AG04450 (cell line): ENCODE results near the gene STIL. TPM values are rescaled to one million over a fixed set of nuclear protein-coding genes. Genes with fewer than 3 reads are reported as not detected.
"Not testable (repeated sequence)": the region's sequence is repeated elsewhere in the genome, so short reads cannot be mapped to it uniquely, and the experiment has no call there.

ENCODE experiments used
- CTCF ChIA-PET: fragments of 300-600, 350-600 bp; formaldehyde crosslinking; extraction: SDS; loops from one replicate; lab custom pipeline; 2022; ENCODE audit warnings: antibody characterized with exemption, inconsistent platforms; lab: Charles Lee
- POLR2A ChIA-PET: fragments of 350-600 bp; formaldehyde crosslinking; extraction: SDS; loops from one replicate; lab custom pipeline; 2021; ENCODE audit warnings: antibody characterized with exemption, inconsistent platforms; lab: Yijun Ruan, JAX
- DNase-seq: peaks from one replicate; pipeline ENCODE4 v3.0.0-alpha.2; 2011; ENCODE audit warnings: low read depth, low spot score
- H3K27ac ChIP-seq: one replicate; pipeline ENCODE4 v1.5.1; 2012; ENCODE audit warnings: low read depth, low read length, control low read depth
- H3K27me3 ChIP-seq: one replicate; pipeline ENCODE4 v1.6.0; 2012; ENCODE audit warnings: low read length; ENCODE audit not compliant: control insufficient read depth, insufficient read depth
- H3K4me3 ChIP-seq: 2 replicates; pipeline ENCODE4 v1.5.1; 2011; ENCODE audit warnings: mild to moderate bottlenecking, low read depth, low read length, control low read depth
- H3K9me3 ChIP-seq: 2 replicates; pipeline ENCODE4 v1.5.1; 2012; ENCODE audit warnings: low read length; ENCODE audit not compliant: control insufficient read depth, insufficient read depth
- CTCF ChIP-seq: IDR thresholded peaks from 2 replicates; pipeline ENCODE4 v1.5.1; 2011; ENCODE audit warnings: low read depth, low read length, control low read depth, inconsistent platforms
- polyA plus RNA-seq: library from polyadenylated mRNA; depleted of rRNA; stranded (reverse); fragments of >200 nt; gene quantifications from 2 replicates; pipeline ENCODE4 v1.2.3, GENCODE V29; 2011

The STIL gene
- polyA plus RNA-seq, 1 experiment, result 6.4 TPM

- no peak for DNase-seq
- H3K9me3 ChIP-seq, result no peaks in the 10 kb centered on the region
- no peak for TF ChIP-seq CTCF
- CTCF ChIA-PET, result interaction anchor here (1.2 kb wide), 1 partner anchor 17 kb away, joined by 4 read pairs; no protein-coding TSS in a partner anchor
- H3K27me3 ChIP-seq, result peaks cover 22% of the 10 kb centered on the region
- POLR2A ChIA-PET, result no interaction called here
- no peak overlapping the region for H3K4me3 ChIP-seq
- H3K27ac ChIP-seq, result no peak overlapping the region
These were observed 104.1 kb downstream of the STIL start for GRCh38 chr1:47209725-47210325.

- Histone ChIP-seq H3K9me3 (no peaks in the 10 kb centered on the region), H3K4me3 (no peak overlapping the region), H3K27me3 (peaks cover 22% of the 10 kb centered on the region), H3K27ac (no peak overlapping the region)
- DNase-seq, result no peak
- POLR2A ChIA-PET, result no interaction called here
- TF ChIP-seq CTCF, result no peak
- CTCF ChIA-PET, result interaction anchor here (1.2 kb wide), 1 partner anchor 17 kb away, joined by 4 read pairs; no protein-coding TSS in a partner anchor
These were observed 104.9 kb downstream of the STIL start for GRCh38 chr1:47209091-47209490.

DNA sequence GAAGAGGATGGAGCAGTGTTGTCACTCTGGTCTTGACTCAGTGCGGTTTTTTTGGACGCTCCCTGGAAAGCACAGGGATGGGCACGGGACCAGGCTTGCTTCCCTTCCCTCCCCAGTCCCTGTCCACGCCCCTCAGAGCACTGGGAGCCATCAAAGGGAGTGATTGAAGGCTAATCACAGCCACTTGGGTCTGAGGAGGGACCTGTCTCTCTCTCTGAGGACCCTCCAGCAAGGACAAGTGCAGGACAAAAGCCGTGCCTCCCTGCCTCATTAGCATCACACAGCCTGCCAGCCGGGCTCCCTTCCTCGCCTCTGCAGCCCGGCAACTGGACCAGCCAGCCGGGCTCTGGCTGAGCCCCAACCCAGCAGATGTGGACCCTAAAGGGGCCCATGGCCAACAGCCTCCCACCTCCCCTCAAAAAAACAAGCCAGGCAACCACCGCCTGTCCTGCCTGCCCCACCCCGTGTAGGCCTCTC is 105.5 kb downstream of the STIL start:
- peaks cover 19% of the 10 kb centered on the region for H3K27me3 ChIP-seq
- H3K9me3 ChIP-seq, result no peaks in the 10 kb centered on the region
- CTCF ChIA-PET, result interaction anchor here (1.3 kb wide), 1 partner anchor 29 kb away, joined by 5 read pairs; no protein-coding TSS in a partner anchor
- TF ChIP-seq CTCF, result no peak
- DNase-seq, result no peak
- POLR2A ChIA-PET, result no interaction called here
- H3K27ac ChIP-seq, result no peak overlapping the region
- no peak overlapping the region for H3K4me3 ChIP-seq

- no peak for TF ChIP-seq CTCF
- no peak for DNase-seq
- H3K4me3 ChIP-seq, result no peak overlapping the region
- no peak overlapping the region for H3K27ac ChIP-seq
- ChIA-PET POLR2A (no interaction called here), CTCF (interaction anchor here (1.3 kb wide), 1 partner anchor 29 kb away, joined by 5 read pairs; no protein-coding TSS in a partner anchor)
- H3K27me3 ChIP-seq, result peaks cover 16% of the 10 kb centered on the region
- no peaks in the 10 kb centered on the region for H3K9me3 ChIP-seq
These were observed 106.1 kb downstream of the STIL start for GRCh38 chr1:47207803-47208373.

DNA sequence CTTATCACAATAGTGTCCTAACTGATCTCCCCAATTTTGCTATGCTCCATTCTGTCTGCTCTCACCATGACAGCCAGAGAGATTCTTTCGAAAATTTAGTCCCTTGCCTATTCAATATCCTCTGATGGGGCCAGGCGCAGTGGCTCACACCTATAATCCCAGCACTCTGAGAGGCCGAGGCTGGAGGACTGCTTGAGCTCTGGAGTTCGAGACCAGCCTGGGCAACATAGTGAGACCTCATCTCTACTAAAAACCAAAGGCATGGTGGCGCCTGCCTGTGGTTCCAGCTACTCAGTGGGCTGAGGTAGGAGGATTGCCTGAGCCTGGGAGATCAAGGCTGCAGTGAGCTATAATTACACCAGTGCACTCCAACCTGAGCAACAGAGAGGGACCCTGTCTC is 108.0 kb downstream of the STIL start:
- ChIA-PET POLR2A (no interaction called here), CTCF (interaction anchor here (0.5 to 6.4 kb wide), 2 partner anchors 13 to 306 kb away, joined by 4 to 58 read pairs; no protein-coding TSS in a partner anchor)
- TF ChIP-seq CTCF, result no peak
- H3K4me3 ChIP-seq, result no peak overlapping the region
- no peak for DNase-seq
- no peak overlapping the region for H3K27ac ChIP-seq
- H3K9me3 ChIP-seq, result no peaks in the 10 kb centered on the region
- peaks cover 19% of the 10 kb centered on the region for H3K27me3 ChIP-seq

DNA sequence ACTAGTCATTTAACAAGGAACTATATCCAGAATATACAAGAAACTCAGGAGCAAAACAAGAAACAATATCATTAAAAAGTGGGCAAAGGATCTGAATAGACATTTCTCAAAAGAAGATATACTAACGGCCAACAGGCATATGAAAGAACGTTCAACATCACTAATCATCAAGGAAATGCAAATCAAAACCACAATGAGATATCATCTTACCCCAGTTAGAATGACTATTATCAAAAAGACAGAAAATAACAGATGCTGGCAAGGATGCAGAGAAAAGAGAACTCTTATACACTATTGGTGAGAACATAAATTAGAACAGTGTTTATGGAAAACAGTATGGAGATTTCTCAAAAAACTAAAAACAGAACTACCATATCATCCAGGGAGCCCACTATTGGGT is 110.4 kb downstream of the STIL start:
- DNase-seq, H3K4me3 ChIP-seq, H3K9me3 ChIP-seq, POLR2A ChIA-PET, H3K27ac ChIP-seq: not testable (repeated sequence)
- CTCF ChIA-PET, result interaction anchor here (6.4 kb wide), 1 partner anchor 10 kb away, joined by 58 read pairs; no protein-coding TSS in a partner anchor
- peaks cover 19% of the 10 kb centered on the region for H3K27me3 ChIP-seq
